Natural killer cell treated with Interleukin-12 subunit alpha and Interleukin-12 subunit beta and Interleukin-15 and Interleukin-18, amount 100 ng/mL, for 72 hours (primary cell): Measurements from ENCODE around the gene CLIP4. TPM values are rescaled to one million over a fixed set of nuclear protein-coding genes. Genes with fewer than 3 reads are reported as not detected.

Experiments
- ATAC-seq, 2 donors: fragments of 150-1000 bp; cut with Tn5 transposase in 1 of 2; sonication (Bioruptor Pico), chemical (Tn5 transposase) in 1 of 2; 2 replicates each; pipeline ENCODE4 v1.10.0; 2021
- DNase-seq: peaks from one replicate; pipeline ENCODE4 v3.0.0; 2022; ENCODE audit warnings: low spot score
- H3K27ac Mint-ChIP-seq, 2 donors: 1 replicate in 1 of 2; 2 replicates in 1 of 2; pipeline ENCODE4 v1.8.0; 2022; ENCODE audit warnings: mixed read lengths in 2 of 2, mild to moderate bottlenecking in 1 of 2, moderate library complexity in 1 of 2
- H3K27me3 Mint-ChIP-seq, 2 donors: 1 replicate in 1 of 2; 2 replicates in 1 of 2; pipeline ENCODE4 v1.8.0; 2022; ENCODE audit warnings: mixed read lengths in 2 of 2
- H3K36me3 Mint-ChIP-seq: one replicate; pipeline ENCODE4 v1.8.0; 2022; ENCODE audit warnings: mixed read lengths
- H3K4me1 Mint-ChIP-seq, 2 donors: 1 replicate in 1 of 2; 2 replicates in 1 of 2; pipeline ENCODE4 v1.8.0; 2022; ENCODE audit warnings: low read depth in 2 of 2, mixed read lengths in 2 of 2, mild to moderate bottlenecking in 1 of 2
- H3K4me3 Mint-ChIP-seq: one replicate; pipeline ENCODE4 v1.8.0; 2022; ENCODE audit warnings: mixed read lengths
- H3K9me3 Mint-ChIP-seq: 2 replicates; pipeline ENCODE4 v1.8.0; 2022; ENCODE audit warnings: mixed read lengths
- total RNA-seq, 2 donors: library from RNA; stranded (reverse); gene quantifications; one replicate each; pipeline ENCODE4 v1.2.3, GENCODE V29; 2022

CLIP4 gene
- total RNA-seq, 2 donors from 2014 or later: 24.4 to 40.6 TPM

DNA sequence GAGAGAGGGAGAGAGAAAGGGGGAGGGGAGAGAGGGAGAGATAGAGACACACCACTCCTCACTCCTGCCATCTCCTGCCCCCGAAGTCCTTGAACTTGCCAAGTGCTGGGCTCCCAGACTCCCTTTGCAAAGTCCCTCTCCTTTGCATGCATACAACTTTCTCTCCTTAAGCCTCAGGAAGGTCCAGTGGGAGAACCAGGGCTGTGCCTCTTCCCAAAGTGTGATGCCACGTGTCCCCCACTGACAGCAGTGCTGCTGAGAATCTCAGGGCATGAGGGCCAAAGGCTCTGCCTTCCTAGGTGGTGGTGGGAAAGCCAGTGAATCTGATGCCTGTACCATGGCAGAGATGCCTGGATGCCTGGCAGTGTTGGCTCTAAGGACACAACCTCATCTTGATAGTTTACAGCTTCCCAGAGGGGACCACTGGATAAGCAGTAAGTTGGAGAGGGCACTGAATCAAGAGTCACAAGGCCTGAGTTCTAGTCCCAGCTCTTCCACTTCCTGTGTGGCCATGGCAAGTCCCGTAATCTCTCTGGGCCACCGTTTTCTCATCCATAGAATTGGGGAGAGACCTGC, 103.4 kb downstream of the CLIP4 start:
- H3K4me1 Mint-ChIP-seq: no peaks in the 10 kb centered on the region
- DNase-seq (no peak), ATAC-seq (no peak)
- H3K9me3 Mint-ChIP-seq: no peaks in the 10 kb centered on the region
- no peaks in the 10 kb centered on the region for H3K36me3 Mint-ChIP-seq
- no peak overlapping the region for H3K4me3 Mint-ChIP-seq
- no peaks in the 10 kb centered on the region for H3K27me3 Mint-ChIP-seq
- H3K27ac Mint-ChIP-seq: no peak overlapping the region

DNA sequence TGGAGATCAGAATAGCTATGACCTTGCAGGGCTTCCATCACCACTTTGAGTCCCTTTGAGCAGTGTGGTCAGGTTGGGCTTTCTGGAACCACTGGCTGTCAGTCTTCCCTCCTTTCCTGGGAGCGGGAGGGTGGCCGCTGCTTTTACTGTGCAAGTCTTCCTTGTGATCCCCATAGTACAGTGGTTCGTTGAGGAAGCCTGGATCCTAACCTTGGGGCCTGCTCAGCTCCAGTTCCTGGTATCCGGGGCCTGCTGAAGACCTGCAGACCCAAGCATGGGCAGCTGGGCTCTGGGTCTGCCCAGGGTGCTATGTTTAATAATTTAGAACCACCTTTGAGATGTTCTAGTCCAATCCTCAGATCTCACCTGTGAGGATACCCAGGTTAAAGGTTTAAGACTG, 104.2 kb downstream of the CLIP4 start:
- H3K9me3 Mint-ChIP-seq: no peaks in the 10 kb centered on the region
- no peaks in the 10 kb centered on the region for H3K36me3 Mint-ChIP-seq
- DNase-seq (no peak), ATAC-seq (no peak)
- H3K4me3 Mint-ChIP-seq: no peak overlapping the region
- no peaks in the 10 kb centered on the region for H3K27me3 Mint-ChIP-seq
- H3K27ac Mint-ChIP-seq: no peak overlapping the region
- H3K4me1 Mint-ChIP-seq: no peaks in the 10 kb centered on the region

GRCh38 chr2:29220506-29221270, 105.5 kb downstream of the CLIP4 start:
- H3K4me3 Mint-ChIP-seq: no peak overlapping the region
- H3K4me1 Mint-ChIP-seq: no peaks in the 10 kb centered on the region
- ATAC-seq: no peak
- H3K27me3 Mint-ChIP-seq: peaks cover 0 to 2% of the 10 kb centered on the region in 2 donors
- H3K27ac Mint-ChIP-seq: no peak overlapping the region
- no peaks in the 10 kb centered on the region for H3K36me3 Mint-ChIP-seq
- no peaks in the 10 kb centered on the region for H3K9me3 Mint-ChIP-seq
- DNase-seq: no peak

GRCh38 chr2:29222381-29223179, 107.4 kb downstream of the CLIP4 start:
- DNase-seq (no peak), ATAC-seq (no peak)
- Mint-ChIP-seq H3K27ac (no peak overlapping the region), H3K9me3 (no peaks in the 10 kb centered on the region), H3K36me3 (no peaks in the 10 kb centered on the region), H3K4me1 (no peaks in the 10 kb centered on the region), H3K4me3 (no peak overlapping the region), H3K27me3 (peaks cover 0 to 10% of the 10 kb centered on the region in 2 donors)

DNA sequence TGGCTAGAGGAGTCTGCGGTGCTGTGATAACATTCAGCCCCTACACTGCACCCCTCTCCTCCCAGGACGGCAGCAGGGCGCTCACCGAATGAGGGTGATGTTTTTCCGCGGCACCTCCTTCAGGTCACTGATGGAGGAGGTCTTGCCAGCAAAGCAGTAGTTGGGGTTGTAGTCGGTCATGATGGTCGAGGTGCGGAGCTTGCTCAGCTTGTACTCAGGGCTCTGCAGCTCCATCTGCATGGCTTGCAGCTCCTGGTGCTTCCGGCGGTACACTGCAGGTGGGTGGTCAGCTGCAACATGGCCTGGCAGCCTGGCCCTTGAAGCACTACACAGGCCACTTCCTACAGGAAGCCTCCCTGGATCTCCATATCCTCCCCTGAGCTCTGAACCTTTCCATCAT, 108.0 kb downstream of the CLIP4 start:
- Mint-ChIP-seq H3K27me3 (peaks cover 0 to 10% of the 10 kb centered on the region in 2 donors), H3K4me1 (no peaks in the 10 kb centered on the region), H3K27ac (no peak overlapping the region), H3K36me3 (no peaks in the 10 kb centered on the region), H3K9me3 (no peaks in the 10 kb centered on the region), H3K4me3 (no peak overlapping the region)
- no peak for DNase-seq
- ATAC-seq: no peak

GRCh38 chr2:29223851-29224692, 108.9 kb downstream of the CLIP4 start:
- Mint-ChIP-seq H3K27me3 (peaks cover 0 to 10% of the 10 kb centered on the region in 2 donors), H3K4me1 (no peaks in the 10 kb centered on the region), H3K4me3 (no peak overlapping the region), H3K36me3 (no peaks in the 10 kb centered on the region), H3K9me3 (no peaks in the 10 kb centered on the region), H3K27ac (no peak overlapping the region)
- ATAC-seq (no peak), DNase-seq (no peak)

- Mint-ChIP-seq H3K4me3 (no peak overlapping the region), H3K27ac (no peak overlapping the region), H3K36me3 (no peaks in the 10 kb centered on the region), H3K9me3 (no peaks in the 10 kb centered on the region), H3K4me1 (no peaks in the 10 kb centered on the region), H3K27me3 (peaks cover 0 to 12% of the 10 kb centered on the region in 2 donors)
- DNase-seq (no peak), ATAC-seq (no peak)
These were observed 109.7 kb downstream of the CLIP4 start for GRCh38 chr2:29224693-29225551.

- DNase-seq: no peak
- no peak for ATAC-seq
- Mint-ChIP-seq H3K27ac (no peak overlapping the region), H3K36me3 (no peaks in the 10 kb centered on the region), H3K4me3 (no peak overlapping the region), H3K4me1 (no peaks in the 10 kb centered on the region), H3K9me3 (no peaks in the 10 kb centered on the region), H3K27me3 (peaks cover 0 to 17% of the 10 kb centered on the region in 2 donors)
These were observed 110.6 kb downstream of the CLIP4 start for GRCh38 chr2:29225814-29226213.

DNA sequence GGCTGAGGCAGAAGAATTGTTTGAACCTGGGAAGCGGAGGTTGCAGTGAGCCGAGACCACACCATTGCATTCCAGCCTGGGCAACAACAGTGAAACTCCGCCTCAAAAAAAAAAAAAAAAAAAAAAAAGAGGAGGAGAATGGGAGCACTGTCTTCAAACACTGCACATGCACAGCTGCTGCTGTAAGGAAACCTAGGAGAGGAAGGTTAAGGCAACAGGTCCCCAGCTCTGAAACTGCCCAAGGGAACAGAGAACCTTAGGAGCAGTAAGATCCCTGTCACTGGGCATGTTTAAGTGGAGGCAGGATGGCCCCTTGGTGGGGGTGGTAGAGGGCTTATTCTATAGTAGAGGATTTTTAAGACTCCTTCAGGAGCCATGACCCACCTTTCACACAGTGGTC, 111.2 kb downstream of the CLIP4 start:
- no peak overlapping the region for H3K27ac Mint-ChIP-seq
- H3K4me1 Mint-ChIP-seq: no peaks in the 10 kb centered on the region
- no peaks in the 10 kb centered on the region for H3K36me3 Mint-ChIP-seq
- H3K4me3 Mint-ChIP-seq: no peak overlapping the region
- H3K9me3 Mint-ChIP-seq: no peaks in the 10 kb centered on the region
- ATAC-seq (no peak), DNase-seq (no peak)
- H3K27me3 Mint-ChIP-seq: peaks cover 0 to 17% of the 10 kb centered on the region in 2 donors

DNA sequence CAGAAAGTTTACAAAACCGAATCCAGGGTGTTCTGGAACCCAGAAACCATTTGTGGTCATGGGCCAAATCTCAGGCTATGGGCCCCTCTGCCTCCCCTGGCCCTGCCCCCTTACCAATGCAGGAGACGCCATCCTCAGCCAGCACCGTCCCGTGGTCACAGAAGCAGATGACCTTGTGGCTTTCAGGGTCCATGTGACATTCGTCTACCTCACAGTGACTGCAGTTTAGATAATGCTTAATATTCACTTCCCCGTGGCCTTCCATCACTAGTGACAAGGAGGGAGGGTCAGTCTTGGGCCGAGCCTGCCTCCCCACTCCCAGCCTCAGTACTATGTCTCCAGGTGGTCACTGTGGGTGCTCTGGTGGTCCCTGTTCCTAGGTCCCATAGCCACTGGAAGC, 111.6 kb downstream of the CLIP4 start:
- Mint-ChIP-seq H3K27me3 (peaks cover 0 to 17% of the 10 kb centered on the region in 2 donors), H3K27ac (no peak overlapping the region), H3K4me1 (no peaks in the 10 kb centered on the region), H3K4me3 (no peak overlapping the region), H3K36me3 (no peaks in the 10 kb centered on the region), H3K9me3 (no peaks in the 10 kb centered on the region)
- ATAC-seq (no peak), DNase-seq (no peak)

DNA sequence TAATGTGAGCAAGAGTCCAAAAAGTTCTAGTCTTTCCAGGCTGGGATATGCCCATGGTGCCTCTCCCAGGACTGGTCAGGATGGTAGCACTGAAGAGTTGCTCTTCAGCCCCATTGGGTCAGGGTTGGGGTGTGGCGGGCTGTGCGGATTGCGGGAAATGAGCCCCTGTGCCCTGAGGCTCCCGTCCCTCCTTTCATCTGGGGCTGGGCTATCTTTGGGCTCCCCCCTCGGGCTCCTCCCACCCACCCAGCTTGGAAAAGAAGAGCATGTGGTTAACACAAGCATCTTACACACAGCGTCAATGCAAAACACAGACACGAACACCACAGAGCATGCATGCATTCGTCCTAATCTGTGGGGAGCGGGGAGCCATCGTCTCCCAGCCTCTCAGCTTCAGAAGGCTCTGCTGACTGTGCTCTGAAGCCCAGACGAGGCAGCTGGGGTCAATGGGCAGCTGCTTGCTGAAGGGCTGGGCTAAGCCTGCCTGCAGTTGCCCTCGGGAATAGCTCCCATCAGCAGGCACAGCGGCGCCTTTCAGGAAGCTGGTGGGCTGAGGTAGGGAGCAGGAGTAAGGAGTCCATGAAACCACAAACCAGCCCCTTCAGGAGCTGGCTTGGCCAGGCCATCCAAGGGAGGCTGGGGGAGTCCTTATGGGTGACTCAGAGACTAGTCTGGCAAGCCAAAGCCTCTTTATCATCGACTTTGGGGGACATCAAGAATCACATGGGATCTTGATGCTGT, 112.9 kb downstream of the CLIP4 start:
- peaks cover 0 to 17% of the 10 kb centered on the region in 2 donors for H3K27me3 Mint-ChIP-seq
- no peak overlapping the region for H3K4me3 Mint-ChIP-seq

GRCh38 chr2:29228947-29229346, 113.7 kb downstream of the CLIP4 start:
- no peaks in the 10 kb centered on the region for H3K4me1 Mint-ChIP-seq
- H3K27ac Mint-ChIP-seq: no peak overlapping the region
- no peak overlapping the region for H3K4me3 Mint-ChIP-seq
- H3K27me3 Mint-ChIP-seq: peaks cover 7 to 17% of the 10 kb centered on the region in 2 donors
- ATAC-seq (no peak), DNase-seq (no peak)
- H3K36me3 Mint-ChIP-seq: no peaks in the 10 kb centered on the region
- H3K9me3 Mint-ChIP-seq: no peaks in the 10 kb centered on the region

More for the DNA sequence above, 112.9 kb downstream of the CLIP4 start:
- Mint-ChIP-seq H3K9me3 (no peaks in the 10 kb centered on the region), H3K36me3 (no peaks in the 10 kb centered on the region), H3K27ac (no peak overlapping the region), H3K4me1 (no peaks in the 10 kb centered on the region)
- ATAC-seq: no peak
- no peak for DNase-seq
